ENCODE measurements around the gene PTER.

Gene PTER

GRCh38 chr10:16436758-16437539 lies at the start of gene PTER:
Gene PTER (plus strand): TSS chr10:16437010. CDS start chr10:16484385, 47,375 bp downstream.
- Histone ChIP-seq H3K9ac (ENCODE audit: insufficient read length) (peak within 1 kb of the TSS; percentile 67), H3K27ac (peak within 1 kb of the TSS; percentile 95), H3K9me3 (ENCODE audit: low read depth, low read length) (no peaks in the 10 kb centered on the region), H3K4me3 (peak within 1 kb of the TSS; percentile 74), H3K36me3 (ENCODE audit: insufficient read depth, low read length) (no peaks in the 10 kb centered on the region)
- TF ChIP-seq POLR2AphosphoS5 (IDR thresholded peaks at IDR 0.05; ENCODE audit: borderline replicate concordance, low read depth, low read length), result peak; percentile 69
- no peak for TF ChIP-seq EZH2 (IDR thresholded peaks at IDR 0.05)
- TF ChIP-seq FOXP2 (optimal IDR thresholded peaks at IDR 0.05; ENCODE audit: control extremely low read depth, extremely low read length, insufficient read depth), result peak; percentile 58
- peak; percentile 75 for DNase-seq (ENCODE audit: low read depth, low spot score)

GRCh38 chr10:16392531-16393069 lies 44.2 kb upstream of the PTER start:
- Histone ChIP-seq H3K9me3 (ENCODE audit: low read depth, low read length) (no peaks in the 10 kb centered on the region), H3K27ac (no peak overlapping the region), H3K36me3 (ENCODE audit: insufficient read depth, low read length) (no peaks in the 10 kb centered on the region), H3K9ac (ENCODE audit: insufficient read length) (no peak overlapping the region), H3K4me3 (no peak overlapping the region)
- no peak for DNase-seq (ENCODE audit: low read depth, low spot score)
- TF ChIP-seq FOXP2 (optimal IDR thresholded peaks at IDR 0.05; ENCODE audit: control extremely low read depth, extremely low read length, insufficient read depth) (no peak), EZH2 (IDR thresholded peaks at IDR 0.05) (no peak), POLR2AphosphoS5 (IDR thresholded peaks at IDR 0.05; ENCODE audit: borderline replicate concordance, low read depth, low read length) (no peak)

GRCh38 chr10:16393271-16393858 lies 43.4 kb upstream of the PTER start:
- Histone ChIP-seq H3K9ac (ENCODE audit: insufficient read length) (no peak overlapping the region), H3K4me3 (no peak overlapping the region), H3K9me3 (ENCODE audit: low read depth, low read length) (no peaks in the 10 kb centered on the region), H3K27ac (no peak overlapping the region), H3K36me3 (ENCODE audit: insufficient read depth, low read length) (no peaks in the 10 kb centered on the region)
- DNase-seq (ENCODE audit: low read depth, low spot score), result no peak
- no peak for TF ChIP-seq FOXP2 (optimal IDR thresholded peaks at IDR 0.05; ENCODE audit: control extremely low read depth, extremely low read length, insufficient read depth)
- TF ChIP-seq EZH2 (IDR thresholded peaks at IDR 0.05), result no peak
- no peak for TF ChIP-seq POLR2AphosphoS5 (IDR thresholded peaks at IDR 0.05; ENCODE audit: borderline replicate concordance, low read depth, low read length)

- H3K9me3 ChIP-seq (ENCODE audit: low read depth, low read length), result no peaks in the 10 kb centered on the region
- no peak for DNase-seq (ENCODE audit: low read depth, low spot score)
- H3K36me3 ChIP-seq (ENCODE audit: insufficient read depth, low read length), result no peaks in the 10 kb centered on the region
- H3K9ac ChIP-seq (ENCODE audit: insufficient read length), result no peak overlapping the region
- no peak overlapping the region for H3K27ac ChIP-seq
- TF ChIP-seq FOXP2 (optimal IDR thresholded peaks at IDR 0.05; ENCODE audit: control extremely low read depth, extremely low read length, insufficient read depth) (no peak), POLR2AphosphoS5 (IDR thresholded peaks at IDR 0.05; ENCODE audit: borderline replicate concordance, low read depth, low read length) (no peak), EZH2 (IDR thresholded peaks at IDR 0.05) (no peak)
- H3K4me3 ChIP-seq, result no peak overlapping the region
Observed at GRCh38 chr10:16401416-16401815, 35.4 kb upstream of the PTER start.

GRCh38 chr10:16408379-16408778 lies 28.4 kb upstream of the PTER start:
- Histone ChIP-seq H3K9ac (ENCODE audit: insufficient read length) (no peak overlapping the region), H3K36me3 (ENCODE audit: insufficient read depth, low read length) (no peaks in the 10 kb centered on the region), H3K9me3 (ENCODE audit: low read depth, low read length) (no peaks in the 10 kb centered on the region), H3K4me3 (no peak overlapping the region), H3K27ac (no peak overlapping the region)
- TF ChIP-seq FOXP2 (optimal IDR thresholded peaks at IDR 0.05; ENCODE audit: control extremely low read depth, extremely low read length, insufficient read depth) (no peak), EZH2 (IDR thresholded peaks at IDR 0.05) (no peak), POLR2AphosphoS5 (IDR thresholded peaks at IDR 0.05; ENCODE audit: borderline replicate concordance, low read depth, low read length) (no peak)
- DNase-seq (ENCODE audit: low read depth, low spot score), result no peak

GRCh38 chr10:16417341-16417740 lies 19.5 kb upstream of the PTER start:
- H3K36me3 ChIP-seq (ENCODE audit: insufficient read depth, low read length), result no peaks in the 10 kb centered on the region
- no peak overlapping the region for H3K27ac ChIP-seq
- no peak for DNase-seq (ENCODE audit: low read depth, low spot score)
- H3K9me3 ChIP-seq (ENCODE audit: low read depth, low read length), result no peaks in the 10 kb centered on the region
- TF ChIP-seq EZH2 (IDR thresholded peaks at IDR 0.05), result no peak
- H3K4me3 ChIP-seq, result no peak overlapping the region
- H3K9ac ChIP-seq (ENCODE audit: insufficient read length), result no peak overlapping the region

GRCh38 chr10:16423599-16423998 lies 13.2 kb upstream of the PTER start:
- Histone ChIP-seq H3K9me3 (ENCODE audit: low read depth, low read length) (no peaks in the 10 kb centered on the region), H3K4me3 (no peak overlapping the region), H3K36me3 (ENCODE audit: insufficient read depth, low read length) (no peaks in the 10 kb centered on the region), H3K9ac (ENCODE audit: insufficient read length) (no peak overlapping the region), H3K27ac (no peak overlapping the region)
- no peak for DNase-seq (ENCODE audit: low read depth, low spot score)
- TF ChIP-seq EZH2 (IDR thresholded peaks at IDR 0.05), result no peak
- TF ChIP-seq POLR2AphosphoS5 (IDR thresholded peaks at IDR 0.05; ENCODE audit: borderline replicate concordance, low read depth, low read length), result no peak
- TF ChIP-seq FOXP2 (optimal IDR thresholded peaks at IDR 0.05; ENCODE audit: control extremely low read depth, extremely low read length, insufficient read depth), result no peak

- no peak for DNase-seq (ENCODE audit: low read depth, low spot score)
- H3K9me3 ChIP-seq (ENCODE audit: low read depth, low read length), result no peaks in the 10 kb centered on the region
- no peak for TF ChIP-seq EZH2 (IDR thresholded peaks at IDR 0.05)
- no peak for TF ChIP-seq FOXP2 (optimal IDR thresholded peaks at IDR 0.05; ENCODE audit: control extremely low read depth, extremely low read length, insufficient read depth)
- no peak for TF ChIP-seq POLR2AphosphoS5 (IDR thresholded peaks at IDR 0.05; ENCODE audit: borderline replicate concordance, low read depth, low read length)
- H3K27ac ChIP-seq, result no peak overlapping the region
- H3K9ac ChIP-seq (ENCODE audit: insufficient read length), result no peak overlapping the region
- no peak overlapping the region for H3K4me3 ChIP-seq
- no peaks in the 10 kb centered on the region for H3K36me3 ChIP-seq (ENCODE audit: insufficient read depth, low read length)
Observed at GRCh38 chr10:16425449-16425848, 11.4 kb upstream of the PTER start.
